GM12865 (cell line): Measurements from ENCODE around the gene GOLGA8B.
"Not testable (repeated sequence)": the region's sequence is repeated elsewhere in the genome, so short reads cannot be mapped to it uniquely, and the experiment has no call there.

Experiments used
- DNase-seq: peaks from one replicate; pipeline ENCODE4 v3.0.0; 2010; ENCODE audit warnings: low read depth
- H3K4me3 ChIP-seq: 2 replicates; pipeline ENCODE4 v1.5.1; 2011; ENCODE audit warnings: mild to moderate bottlenecking, low read depth, low read length, control low read depth
- CTCF ChIP-seq: IDR thresholded peaks from 2 replicates; pipeline ENCODE4 v1.5.1; 2011; ENCODE audit warnings: low read length, control low read depth, low read depth, inconsistent platforms; ENCODE audit not compliant: insufficient read depth; ENCODE audit errors: missing control alignments

The GOLGA8B gene

GRCh38 chr15:34597316-34597715 lies 13.9 kb upstream of the GOLGA8B start:
- no peak for DNase-seq
- no peak for TF ChIP-seq CTCF

GRCh38 chr15:34594361-34594760 lies 10.9 kb upstream of the GOLGA8B start:
- no peak for TF ChIP-seq CTCF
- H3K4me3 ChIP-seq: no peak overlapping the region
- no peak for DNase-seq

More at GRCh38 chr15:34597316-34597715, 13.9 kb upstream of the GOLGA8B start:
- H3K4me3 ChIP-seq: no peak overlapping the region

GRCh38 chr15:34591306-34591705 lies 7.9 kb upstream of the GOLGA8B start:
- no peak for DNase-seq
- no peak for TF ChIP-seq CTCF
- H3K4me3 ChIP-seq: no peak overlapping the region

GRCh38 chr15:34588046-34588674 lies 4.7 kb upstream of the GOLGA8B start:
- H3K4me3 ChIP-seq: peak overlapping the region; percentile 27
- peak; percentile 76 for DNase-seq
- peak; percentile 74 for TF ChIP-seq CTCF

- not testable (repeated sequence) for H3K4me3 ChIP-seq, DNase-seq
Measured at GRCh38 chr15:34585966-34586365, 2.5 kb upstream of the GOLGA8B start.

GRCh38 chr15:34584996-34585395 lies 1.5 kb upstream of the GOLGA8B start:
- DNase-seq: no peak
- H3K4me3 ChIP-seq: no peak overlapping the region
- TF ChIP-seq CTCF: no peak

- TF ChIP-seq CTCF: no peak
- DNase-seq: no peak
- peak overlapping the region; percentile 94 for H3K4me3 ChIP-seq
Measured at GRCh38 chr15:34584330-34584668, 848 bp upstream of the GOLGA8B start.
